GM19452 (cell line): ENCODE results near the gene CXCL1.

Experiments used
- ATAC-seq: cut with Tn5 transposase; IDR thresholded peaks from one replicate; pipeline ENCODE4 v1.9.1; 2021; ENCODE audit not compliant: unreplicated experiment

CXCL1 gene

GRCh38 chr4:73912191-73912590, 43.0 kb downstream of the CXCL1 start:
- no peak for ATAC-seq

- ATAC-seq: no peak
Observed at GRCh38 chr4:73914071-73914470, 44.9 kb downstream of the CXCL1 start.

DNA sequence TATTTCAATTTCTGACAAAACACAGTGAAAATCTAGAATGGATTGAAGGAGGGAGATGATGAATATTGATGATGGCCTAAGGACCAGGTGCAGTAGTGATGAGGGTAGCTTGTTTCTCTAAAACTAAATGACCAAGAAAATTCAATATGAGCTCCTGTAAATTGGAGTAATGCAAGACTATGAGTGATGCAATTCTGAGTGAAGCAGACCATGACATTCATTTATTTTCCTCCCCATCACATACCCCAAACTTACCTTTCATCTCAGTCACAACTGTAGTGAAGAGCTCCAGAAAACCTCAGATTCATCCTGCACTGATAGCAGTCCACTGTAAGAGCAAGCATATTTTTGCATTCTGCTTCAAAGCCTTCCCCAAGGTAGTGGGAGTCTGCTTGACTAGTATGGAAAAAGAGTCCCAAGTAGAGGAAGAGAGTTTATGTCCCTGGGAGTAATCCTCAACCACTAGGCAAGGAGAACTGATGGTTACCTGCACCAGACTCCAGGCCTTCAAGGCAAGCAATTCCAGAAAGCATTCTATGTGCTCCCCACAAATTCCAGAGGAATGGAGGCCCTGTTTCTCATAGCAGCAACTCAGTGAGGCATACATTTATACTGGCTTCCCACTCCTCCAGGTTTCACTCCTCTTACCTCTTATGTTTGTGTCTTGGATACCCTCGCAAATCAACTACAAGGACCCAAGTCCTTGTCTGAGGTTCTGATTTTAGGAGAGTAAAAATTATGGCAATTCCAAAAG, 47.2 kb downstream of the CXCL1 start:
- no peak for ATAC-seq

GRCh38 chr4:73917081-73917501, 47.9 kb downstream of the CXCL1 start:
- ATAC-seq: no peak

- ATAC-seq: no peak
Observed at GRCh38 chr4:73918058-73918457, 48.9 kb downstream of the CXCL1 start.

- ATAC-seq: no peak
Observed at GRCh38 chr4:73919691-73920090, 50.5 kb downstream of the CXCL1 start.
